ENCODE measurements around the gene RAB11FIP4.
"Not testable (repeated sequence)": the region's sequence is repeated elsewhere in the genome, so short reads cannot be mapped to it uniquely, and the experiment has no call there.

Gene RAB11FIP4, protein sequence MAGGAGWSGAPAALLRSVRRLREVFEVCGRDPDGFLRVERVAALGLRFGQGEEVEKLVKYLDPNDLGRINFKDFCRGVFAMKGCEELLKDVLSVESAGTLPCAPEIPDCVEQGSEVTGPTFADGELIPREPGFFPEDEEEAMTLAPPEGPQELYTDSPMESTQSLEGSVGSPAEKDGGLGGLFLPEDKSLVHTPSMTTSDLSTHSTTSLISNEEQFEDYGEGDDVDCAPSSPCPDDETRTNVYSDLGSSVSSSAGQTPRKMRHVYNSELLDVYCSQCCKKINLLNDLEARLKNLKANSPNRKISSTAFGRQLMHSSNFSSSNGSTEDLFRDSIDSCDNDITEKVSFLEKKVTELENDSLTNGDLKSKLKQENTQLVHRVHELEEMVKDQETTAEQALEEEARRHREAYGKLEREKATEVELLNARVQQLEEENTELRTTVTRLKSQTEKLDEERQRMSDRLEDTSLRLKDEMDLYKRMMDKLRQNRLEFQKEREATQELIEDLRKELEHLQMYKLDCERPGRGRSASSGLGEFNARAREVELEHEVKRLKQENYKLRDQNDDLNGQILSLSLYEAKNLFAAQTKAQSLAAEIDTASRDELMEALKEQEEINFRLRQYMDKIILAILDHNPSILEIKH

DNA sequence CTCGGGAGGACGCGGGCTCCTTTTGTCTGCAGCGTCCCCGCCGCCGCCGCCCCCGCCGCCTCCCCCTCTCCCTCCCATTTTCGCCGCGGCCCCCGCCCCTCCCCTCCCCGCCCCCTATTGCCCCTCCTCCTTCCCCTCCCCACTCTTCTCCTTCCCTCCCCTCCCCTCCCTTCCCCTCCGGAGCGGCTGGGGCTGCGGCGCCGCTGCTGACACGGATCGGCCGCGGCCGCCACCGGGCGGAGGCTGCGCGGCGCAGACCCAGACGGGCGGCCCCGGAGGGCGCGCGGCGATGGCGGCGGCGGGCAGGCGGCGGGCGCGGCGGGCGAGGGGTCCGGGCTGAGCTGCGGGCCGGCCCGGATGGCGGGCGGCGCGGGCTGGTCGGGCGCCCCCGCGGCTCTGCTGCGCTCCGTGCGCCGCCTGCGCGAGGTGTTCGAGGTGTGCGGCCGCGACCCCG lies at the start of gene RAB11FIP4:
TSS of gene RAB11FIP4 (plus strand) at position 180 of the 454 bp plus-strand sequence. CDS start at position 358, 178 bp downstream.
- Histone ChIP-seq H3K27ac (peak within 1 kb of the TSS in 2 of 21 experiments; percentile 10 to 49), H3K4me3 (peak within 1 kb of the TSS; percentile 19 to 48 (median 31))

DNA sequence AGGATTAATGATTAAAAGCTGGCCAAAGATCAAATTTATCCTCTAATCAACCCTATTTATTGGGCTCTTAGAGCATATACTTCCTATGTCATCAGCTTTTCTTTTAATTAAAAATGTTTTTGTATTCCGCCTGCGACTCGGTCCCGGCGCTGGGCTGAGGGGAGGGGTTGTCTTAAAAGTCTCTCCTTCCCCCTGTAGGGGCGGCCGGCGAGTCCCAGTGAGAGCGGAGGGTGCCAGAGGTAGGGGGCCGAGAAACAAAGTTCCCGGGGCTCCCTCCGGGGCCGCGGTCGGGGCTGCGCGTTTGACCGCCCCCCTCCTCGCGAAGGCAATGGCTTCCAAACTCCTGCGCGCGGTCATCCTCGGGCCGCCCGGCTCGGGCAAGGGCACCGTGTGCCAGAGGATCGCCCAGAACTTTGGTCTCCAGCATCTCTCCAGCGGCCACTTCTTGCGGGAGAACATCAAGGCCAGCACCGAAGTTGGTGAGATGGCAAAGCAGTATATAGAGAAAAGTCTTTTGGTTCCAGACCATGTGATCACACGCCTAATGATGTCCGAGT lies 46.2 kb upstream of the RAB11FIP4 start:
- H3K27ac ChIP-seq, H3K4me3 ChIP-seq: not testable (repeated sequence)

DNA sequence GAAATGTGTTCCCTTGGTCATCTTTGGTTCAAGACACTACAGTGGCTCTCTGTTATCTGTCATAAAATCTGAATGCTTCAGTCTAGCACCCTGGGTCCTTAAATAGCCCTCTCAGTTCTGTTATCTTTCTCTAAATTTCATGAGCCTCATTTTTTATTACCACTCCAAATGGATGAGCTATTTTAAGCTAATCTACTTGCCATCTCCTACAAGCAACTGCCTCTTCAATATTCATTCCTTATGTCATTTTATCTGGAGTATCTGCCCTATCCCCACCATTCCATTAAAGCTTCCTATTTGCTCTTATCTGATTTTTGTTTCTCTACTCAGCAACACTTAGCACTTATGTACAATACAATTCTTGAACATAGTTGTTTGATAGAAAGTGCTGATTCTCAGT lies 42.0 kb upstream of the RAB11FIP4 start:
- no peak overlapping the region for H3K4me3 ChIP-seq
- no peak overlapping the region for H3K27ac ChIP-seq

DNA sequence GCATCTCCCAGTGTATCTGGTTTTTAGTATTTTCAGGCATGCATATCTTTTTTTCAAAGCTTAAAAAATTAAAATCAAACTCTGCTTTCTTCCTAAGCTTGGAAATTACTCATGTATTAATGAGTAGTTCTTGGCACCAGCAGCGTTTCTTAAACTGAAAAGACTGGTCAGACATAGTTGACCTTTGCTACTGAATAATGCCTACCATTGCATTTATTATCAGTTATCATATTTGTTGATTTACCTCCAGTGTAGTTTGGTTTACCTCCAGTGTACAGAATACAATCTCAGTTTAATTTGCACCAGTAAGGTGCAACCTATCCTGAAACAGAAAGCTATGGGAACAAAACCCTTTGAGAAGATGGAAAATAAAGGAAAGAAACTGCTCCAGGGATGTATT lies 35.5 kb upstream of the RAB11FIP4 start:
- H3K27ac ChIP-seq, result no peak overlapping the region

DNA sequence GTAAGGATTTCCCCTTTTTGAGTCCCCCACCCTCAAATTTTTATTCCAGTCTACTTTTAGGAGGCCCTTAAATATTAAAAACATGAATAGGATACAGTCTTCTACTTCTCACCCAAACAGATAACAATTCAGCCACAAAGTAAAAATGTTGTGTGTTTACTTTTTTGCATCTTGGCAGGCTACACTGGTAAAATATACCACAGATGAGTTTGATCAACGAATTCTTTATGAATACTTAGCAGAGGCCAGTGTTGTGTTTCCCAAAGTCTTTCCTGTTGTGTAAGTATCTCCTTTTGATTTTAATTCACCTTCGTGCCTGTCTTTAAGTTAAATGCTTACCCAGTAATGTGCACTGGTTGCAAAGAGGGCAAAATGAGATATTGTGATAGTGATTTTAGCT lies 34.4 kb upstream of the RAB11FIP4 start:
- no peak overlapping the region for H3K27ac ChIP-seq
- H3K4me3 ChIP-seq, result no peak overlapping the region

More for the DNA sequence above, 35.5 kb upstream of the RAB11FIP4 start:
- H3K4me3 ChIP-seq, result no peak overlapping the region

DNA sequence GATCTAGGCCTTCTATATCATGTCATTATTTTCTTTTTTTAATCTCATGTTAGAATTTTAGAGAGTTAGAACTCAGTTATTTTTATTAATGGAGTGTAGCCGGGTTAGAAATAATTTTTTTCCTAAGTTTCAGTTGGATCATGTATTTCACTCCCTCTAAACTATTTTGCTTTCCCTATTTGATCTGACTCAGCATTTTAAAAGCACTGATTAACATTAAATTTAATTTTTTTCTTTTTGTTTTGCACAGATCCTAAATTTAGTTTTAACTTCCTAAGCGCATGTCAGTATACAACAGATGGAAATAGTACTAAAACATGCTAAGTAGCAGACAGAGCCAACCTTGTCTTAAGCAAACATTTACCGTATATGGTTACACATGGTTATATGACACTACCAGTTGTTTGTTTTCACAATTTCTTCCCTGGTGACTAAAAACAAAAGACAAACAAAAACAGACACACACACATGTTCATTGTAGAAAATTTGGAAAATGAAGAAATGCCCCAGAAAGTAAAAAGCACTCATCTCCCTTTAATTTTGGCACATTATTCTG lies 33.6 kb upstream of the RAB11FIP4 start:
- Histone ChIP-seq H3K4me3 (no peak overlapping the region), H3K27ac (no peak overlapping the region)

DNA sequence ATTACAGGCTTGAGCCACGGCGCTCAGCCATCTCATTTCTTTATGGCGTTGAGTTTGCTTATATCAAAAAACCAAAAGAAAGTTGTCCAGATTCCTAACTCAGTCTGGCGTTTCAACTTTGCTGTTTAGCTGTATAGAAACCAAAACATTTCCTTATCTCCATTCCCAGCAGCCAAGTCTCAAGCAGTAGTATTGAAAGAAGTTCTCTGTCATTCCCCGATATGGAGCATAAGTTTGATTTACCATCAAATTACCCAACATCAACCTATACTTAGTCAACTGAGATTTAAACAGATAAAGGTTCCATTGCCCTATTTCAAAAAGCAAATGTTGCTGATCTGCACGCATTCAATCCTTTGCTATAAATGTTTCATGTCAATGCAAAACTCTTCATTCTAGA lies 27.5 kb upstream of the RAB11FIP4 start:
- no peak overlapping the region for H3K4me3 ChIP-seq
- H3K27ac ChIP-seq, result no peak overlapping the region

DNA sequence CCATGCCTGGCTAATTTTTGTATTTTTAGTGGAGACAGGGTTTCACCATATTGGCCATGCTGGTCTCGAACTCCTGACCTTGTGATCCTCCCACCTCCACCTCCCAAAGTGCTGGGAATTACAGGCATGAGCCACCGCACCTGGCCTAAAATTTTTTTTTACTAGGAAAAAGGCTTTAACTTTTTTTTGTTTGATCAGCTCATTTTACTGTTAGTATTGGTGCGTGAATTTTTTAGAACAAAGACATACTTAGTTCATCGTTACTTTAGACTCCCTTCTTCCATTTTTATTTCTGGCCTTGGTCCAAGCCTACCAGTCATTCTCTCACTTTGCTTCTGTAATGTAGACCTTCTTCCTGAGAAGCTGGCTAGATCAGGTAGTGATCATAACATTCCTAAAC lies 25.4 kb upstream of the RAB11FIP4 start:
- no peak overlapping the region for H3K27ac ChIP-seq

DNA sequence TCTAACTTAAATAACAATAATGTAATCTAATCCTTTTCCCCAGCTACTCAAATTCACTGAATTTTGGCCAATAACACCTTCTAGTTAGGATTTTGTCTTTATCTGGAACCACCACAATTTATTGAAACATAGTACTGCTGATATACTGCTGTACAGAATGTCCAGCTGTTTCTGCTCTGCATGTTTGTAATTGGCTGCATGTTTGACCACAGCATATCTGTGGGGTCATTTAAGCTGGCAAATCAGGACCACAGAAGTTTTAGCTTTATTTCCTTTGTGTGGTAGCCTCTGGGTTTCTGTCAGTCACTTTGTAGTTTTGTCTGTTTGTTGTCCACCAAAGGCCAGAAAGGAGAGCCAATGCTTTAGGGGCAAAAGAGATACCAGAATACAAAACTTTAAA lies 22.2 kb upstream of the RAB11FIP4 start:
- Histone ChIP-seq H3K4me3 (no peak overlapping the region), H3K27ac (no peak overlapping the region)

More for the DNA sequence above, 25.4 kb upstream of the RAB11FIP4 start:
- no peak overlapping the region for H3K4me3 ChIP-seq

DNA sequence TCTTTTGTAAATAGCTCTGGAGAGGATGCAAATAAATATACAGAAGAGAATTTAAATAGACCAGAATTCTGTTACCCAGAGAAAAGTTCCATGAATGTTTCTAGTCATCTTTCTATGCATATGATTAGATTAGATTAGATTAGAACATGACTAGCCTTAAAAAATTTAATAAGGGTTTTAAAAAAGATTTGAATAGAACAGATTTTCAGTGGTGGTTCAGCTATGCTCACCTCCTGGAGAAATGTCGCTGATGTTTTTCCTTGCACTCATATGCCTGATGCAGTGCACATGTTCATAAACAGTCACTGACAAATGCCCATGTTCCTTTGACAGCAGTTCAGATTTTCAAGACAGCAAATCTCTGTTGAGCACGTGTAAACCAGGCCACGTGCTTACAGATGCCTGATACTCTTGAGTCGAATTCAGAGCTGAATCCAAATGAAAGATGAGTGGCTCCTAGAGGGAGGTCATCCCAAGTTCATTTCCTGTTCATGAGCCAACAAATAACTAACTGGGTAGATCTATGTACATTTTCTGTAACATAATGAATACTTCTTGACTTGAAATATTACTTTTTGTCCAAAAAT lies 19.9 kb upstream of the RAB11FIP4 start:
- Histone ChIP-seq H3K27ac (no peak overlapping the region), H3K4me3 (no peak overlapping the region)

DNA sequence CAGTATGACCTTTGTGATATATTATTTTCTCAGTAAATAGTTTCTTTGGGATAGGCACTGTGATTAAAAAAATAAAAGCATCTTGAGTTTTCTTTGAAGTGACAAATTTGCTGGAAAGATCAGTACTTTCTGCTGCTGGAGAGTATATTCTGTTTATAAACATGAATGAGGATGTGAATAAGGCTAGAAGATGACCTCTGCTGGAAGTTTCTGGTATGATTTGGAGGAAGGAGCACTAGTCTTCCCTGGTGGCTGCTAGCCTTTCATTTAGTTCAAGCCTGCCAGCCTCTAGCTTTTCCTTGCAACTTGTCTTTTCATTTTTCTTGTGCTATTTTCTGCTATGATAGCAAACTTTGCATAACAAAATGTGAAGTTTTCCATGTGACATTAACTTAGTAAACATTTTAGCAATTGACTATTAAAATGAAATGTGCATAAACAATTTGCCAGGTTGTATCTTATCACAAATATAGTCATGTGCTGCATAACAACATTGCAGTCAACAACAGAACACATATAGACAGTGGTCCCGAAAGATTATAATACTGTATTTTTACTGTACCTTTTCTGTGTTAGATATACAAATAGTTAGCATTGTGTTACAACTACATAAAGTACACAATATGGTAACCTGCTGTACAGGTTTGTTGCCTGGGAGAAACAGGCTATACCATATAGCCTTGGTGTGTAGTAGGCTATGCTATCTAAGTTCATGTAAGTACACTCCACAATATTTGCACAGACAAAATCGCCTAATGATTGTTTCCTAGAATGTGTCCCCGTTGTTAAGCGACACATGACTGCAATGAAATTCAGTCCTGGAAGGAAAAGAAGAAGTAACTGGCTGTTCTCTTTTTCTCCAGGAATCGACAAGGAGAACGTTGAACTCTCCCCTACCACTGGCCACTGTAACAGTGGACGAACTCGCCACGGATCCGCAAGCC lies 18.1 kb upstream of the RAB11FIP4 start:
- Histone ChIP-seq H3K27ac (no peak overlapping the region), H3K4me3 (no peak overlapping the region)

DNA sequence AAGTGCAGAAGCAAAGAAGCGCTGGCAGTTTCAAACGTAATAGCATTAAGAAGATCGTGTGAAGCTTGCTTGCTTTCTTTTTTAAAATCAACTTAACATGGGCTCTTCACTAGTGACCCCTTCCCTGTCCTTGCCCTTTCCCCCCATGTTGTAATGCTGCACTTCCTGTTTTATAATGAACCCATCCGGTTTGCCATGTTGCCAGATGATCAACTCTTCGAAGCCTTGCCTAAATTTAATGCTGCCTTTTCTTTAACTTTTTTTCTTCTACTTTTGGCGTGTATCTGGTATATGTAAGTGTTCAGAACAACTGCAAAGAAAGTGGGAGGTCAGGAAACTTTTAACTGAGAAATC lies 17.4 kb upstream of the RAB11FIP4 start:
- no peak overlapping the region for H3K4me3 ChIP-seq
- no peak overlapping the region for H3K27ac ChIP-seq

DNA sequence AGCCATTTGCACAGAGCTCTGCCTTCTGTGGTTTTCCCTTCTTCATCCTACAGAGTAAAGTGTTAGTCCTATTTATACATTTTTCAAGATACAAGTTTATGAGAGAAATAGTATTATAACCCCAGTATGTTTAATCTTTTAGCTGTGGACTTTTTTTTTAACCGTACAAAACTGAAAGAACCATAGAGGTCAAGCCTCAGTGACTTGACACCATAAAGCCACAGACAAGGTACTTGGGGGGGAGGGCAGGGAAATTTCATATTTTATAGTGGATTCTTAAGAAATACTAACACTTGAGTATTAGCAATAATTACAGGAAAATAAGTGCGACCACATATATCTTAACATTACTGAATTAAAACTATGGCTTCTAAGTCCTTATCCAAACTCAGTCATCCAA lies 17.0 kb upstream of the RAB11FIP4 start:
- Histone ChIP-seq H3K27ac (no peak overlapping the region), H3K4me3 (no peak overlapping the region)

DNA sequence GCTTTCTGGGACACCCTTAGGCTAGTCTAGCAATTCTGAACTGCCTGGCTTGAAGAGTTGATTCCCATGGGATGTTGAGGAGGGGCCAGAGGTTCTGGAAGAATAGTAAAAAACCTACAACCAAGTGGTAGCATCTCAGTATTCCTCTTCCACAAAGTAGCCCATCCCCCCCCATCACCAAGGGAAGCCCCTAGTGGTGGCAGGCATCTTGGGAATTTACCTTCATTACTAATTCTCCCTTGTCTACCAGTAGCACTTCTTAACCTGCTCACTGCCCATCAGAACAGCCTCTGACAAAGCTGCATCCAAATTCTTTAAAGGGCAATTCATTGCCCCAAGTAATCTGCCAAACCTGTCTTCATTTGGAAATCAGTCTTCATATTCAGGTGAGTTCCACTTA lies 12.8 kb upstream of the RAB11FIP4 start:
- H3K27ac ChIP-seq, result no peak overlapping the region
- no peak overlapping the region for H3K4me3 ChIP-seq

DNA sequence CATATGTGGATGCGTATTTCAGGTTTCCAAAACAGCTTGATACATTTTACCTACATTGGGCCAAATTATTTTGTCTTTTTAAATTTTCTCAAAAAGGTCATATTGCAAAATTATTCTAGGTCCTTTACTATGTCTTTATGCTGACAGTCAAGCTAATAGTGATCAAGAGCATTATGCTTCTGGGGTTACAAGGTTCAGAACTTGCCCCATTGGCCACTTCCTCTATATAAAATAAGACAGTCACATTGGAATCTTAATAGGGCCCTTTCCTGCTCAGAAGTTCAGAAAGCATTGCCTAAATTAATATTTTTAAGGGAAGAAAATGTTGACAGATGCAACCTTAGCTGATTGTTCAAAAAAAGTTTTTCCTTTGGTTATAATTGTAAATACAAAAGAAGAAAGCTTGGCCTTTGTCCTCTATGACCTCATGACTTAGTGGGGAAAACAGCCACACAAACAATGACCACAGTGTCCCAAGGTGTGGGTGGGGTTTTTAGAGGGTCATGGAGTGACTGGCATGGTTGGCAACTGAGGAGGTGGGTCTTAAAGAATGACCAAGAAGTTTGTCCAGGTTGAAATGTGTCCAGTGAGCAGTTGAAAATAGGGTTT lies 11.8 kb upstream of the RAB11FIP4 start:
- Histone ChIP-seq H3K4me3 (no peak overlapping the region), H3K27ac (no peak overlapping the region)

DNA sequence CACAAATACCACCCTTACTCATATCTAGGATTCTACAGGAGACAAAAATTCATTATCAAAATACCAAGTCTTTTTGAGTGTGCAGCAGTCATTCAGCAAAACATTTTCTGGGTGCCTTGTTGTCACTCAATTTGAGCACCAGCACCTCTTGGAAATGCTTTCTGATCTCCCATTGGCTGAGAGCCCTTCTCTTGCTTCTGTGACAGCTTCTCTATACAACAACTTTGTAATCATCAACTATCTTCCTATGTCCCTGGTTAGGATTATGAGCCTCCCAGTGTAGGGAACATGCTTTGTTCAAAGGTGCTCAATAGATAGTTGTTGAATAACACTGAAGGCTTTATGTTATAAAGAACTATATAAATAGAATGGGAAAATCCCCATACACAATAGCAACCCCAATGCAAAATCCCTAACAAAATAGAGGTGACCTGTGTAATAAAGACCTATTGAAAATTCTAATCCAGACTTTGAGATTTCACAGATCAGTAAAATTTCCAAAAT lies 10.3 kb upstream of the RAB11FIP4 start:
- Histone ChIP-seq H3K4me3 (no peak overlapping the region), H3K27ac (no peak overlapping the region)

DNA sequence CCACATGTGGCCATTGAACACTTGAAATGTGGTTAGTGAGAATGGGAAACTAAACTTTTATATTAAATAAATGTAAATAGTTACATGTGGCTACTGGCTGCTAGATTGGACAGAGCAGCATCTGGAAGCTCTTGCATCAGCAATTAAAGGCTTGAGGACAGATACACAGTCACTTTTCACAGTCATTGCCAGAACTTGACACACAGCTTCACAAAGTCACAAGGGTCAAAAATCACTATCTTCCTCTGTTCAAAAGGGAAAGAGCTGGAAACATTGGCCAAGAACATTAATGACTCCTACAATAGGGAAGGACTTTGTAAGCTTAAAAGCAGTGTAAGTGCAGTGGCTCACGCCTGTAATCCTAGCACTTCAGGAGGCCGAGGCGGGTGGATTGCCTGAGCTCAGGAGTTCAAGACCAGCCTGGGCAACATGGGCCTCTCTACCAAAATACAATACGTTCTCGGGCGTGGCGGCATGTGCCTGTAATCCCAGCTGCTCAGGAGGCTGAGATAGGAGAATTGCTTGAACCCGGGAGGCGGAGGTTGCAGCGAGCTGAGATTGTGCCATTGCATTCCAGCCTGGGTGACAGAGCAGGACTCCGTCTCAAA lies 8.7 kb upstream of the RAB11FIP4 start:
- not testable (repeated sequence) for H3K4me3 ChIP-seq, H3K27ac ChIP-seq

DNA sequence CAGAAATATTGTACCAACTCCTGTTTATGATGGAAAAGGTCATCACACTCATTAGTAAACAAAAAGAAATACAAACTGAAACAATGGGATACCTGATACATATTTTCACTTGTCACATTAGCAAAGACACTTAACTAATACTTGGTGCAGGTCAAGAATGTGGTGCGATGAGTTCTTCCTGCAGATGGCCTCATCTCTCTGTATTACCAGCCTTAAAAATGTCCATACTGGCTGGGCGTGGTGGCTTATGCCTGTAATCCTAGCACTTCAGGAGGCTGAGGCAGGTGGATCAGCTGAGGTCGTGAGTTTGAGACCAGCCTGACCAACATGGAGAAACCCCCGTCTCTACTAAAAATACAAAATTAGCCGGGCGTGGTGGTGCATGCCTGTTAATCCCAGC lies 8.0 kb upstream of the RAB11FIP4 start:
- not testable (repeated sequence) for H3K27ac ChIP-seq

More for the DNA sequence above, 8.0 kb upstream of the RAB11FIP4 start:
- not testable (repeated sequence) for H3K4me3 ChIP-seq

Data from skin epidermis (tissue), 12 donors.